HG03139 (cell line): ENCODE data around the gene C1S.
A peak's percentile ranks its signal among the peaks of the same experiment; 100 is the strongest.
"Not testable (repeated sequence)": the region's sequence is repeated elsewhere in the genome, so short reads cannot be mapped to it uniquely, and the experiment has no call there.

ENCODE experiments used
- ATAC-seq: cut with Tn5 transposase; IDR thresholded peaks from one replicate; pipeline ENCODE4 v1.9.1; 2021; ENCODE audit not compliant: unreplicated experiment

The C1S gene

DNA sequence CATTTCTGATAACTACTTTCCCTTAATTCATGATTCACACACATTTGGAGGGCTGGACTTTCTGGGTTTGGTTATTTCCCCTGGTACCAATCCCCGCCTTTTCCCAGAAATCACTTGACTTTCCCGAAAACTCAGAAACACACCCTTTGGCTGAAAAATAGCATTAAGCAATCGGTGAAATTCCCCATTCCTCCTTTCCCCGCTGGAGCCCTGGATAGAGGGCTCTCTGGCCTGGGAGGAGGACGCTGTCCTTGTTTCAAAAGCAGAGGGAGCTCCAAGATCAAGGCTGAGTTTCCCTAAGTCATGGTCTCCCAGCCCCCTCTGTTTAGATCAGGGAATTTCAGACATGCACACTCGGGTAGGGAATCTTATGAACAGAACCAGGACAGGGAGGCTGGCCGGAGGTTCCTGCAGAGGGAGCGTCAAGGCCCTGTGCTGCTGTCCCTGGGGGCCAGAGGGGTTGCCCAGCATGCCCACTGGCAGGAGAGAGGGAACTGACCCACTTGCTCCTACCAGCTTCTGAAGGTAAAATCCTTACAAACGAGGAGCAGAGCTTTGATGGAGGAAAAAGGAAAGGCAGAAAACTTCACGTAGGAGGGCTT lies at the start of gene C1S:
Gene C1S, plus strand, starts transcription at position 366 of the 602 bp plus-strand sequence. CDS start 1,195 bp downstream, outside the sequence.
- ATAC-seq = no peak

DNA sequence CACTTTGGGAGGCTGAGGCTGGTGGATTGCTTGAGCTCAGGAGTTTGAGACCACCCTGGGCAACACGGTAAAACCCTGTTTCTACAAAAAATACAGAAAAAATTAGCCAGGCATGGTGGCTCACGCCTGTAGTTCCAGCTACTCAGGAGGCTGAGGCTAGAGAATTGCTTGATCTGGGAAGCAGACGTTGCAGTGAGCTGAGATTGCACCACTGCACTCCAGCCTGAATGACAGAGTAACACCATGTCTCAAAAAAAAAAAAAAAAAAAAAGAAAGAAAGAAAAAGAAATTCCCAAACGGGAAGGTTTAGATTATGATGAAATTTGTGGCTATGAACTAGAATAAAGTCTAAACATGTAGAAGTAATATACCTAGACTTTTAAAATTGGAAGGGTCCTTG lies 49.1 kb upstream of the C1S start:
- not testable (repeated sequence) for ATAC-seq

DNA sequence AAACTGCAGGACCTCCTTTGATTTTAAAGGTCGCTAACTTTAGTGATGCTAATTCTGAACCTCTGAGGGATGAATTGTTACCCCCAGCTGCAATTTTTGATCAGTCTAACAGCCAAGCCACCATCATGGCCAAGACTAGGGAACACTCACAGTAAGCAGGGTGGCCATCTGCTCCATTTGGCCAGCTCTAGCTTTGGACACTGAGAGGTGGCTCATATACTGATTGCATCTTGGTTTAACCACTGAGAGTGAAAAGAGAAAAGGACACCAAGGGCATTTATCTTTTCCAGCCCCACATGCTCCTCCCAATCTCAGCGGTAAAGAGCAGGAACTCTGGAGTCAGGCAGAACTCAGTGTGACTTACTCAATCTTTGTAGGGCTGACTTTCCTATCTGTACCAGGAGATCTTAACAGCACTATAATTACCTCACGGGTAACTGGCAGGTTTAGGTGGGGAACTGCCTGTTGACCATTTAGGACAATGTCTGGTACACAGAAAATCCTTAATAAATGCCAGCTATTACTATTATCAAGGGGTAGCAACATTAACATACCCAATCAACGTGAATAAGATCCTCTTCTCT lies 48.4 kb upstream of the C1S start:
- no peak for ATAC-seq

DNA sequence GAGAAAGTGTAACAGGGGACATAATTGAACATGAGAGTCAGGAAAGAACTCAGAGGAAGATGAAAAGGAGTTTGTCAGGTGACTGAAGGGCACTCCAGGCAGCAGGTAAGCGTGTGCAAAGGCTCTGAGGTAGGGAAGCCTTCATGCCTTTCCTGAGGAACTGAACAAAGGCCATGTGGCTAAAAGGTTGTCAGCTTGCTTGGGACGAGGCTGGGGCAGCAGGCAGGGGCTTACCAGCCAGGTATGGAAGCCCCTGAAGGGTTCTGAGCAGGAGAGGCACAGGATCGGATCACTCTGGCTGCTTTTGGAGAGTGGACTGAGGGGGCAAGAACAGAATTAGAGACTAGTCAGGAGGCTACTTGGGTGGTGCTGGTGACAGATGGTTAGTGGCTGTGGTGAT lies 47.4 kb upstream of the C1S start:
- no peak for ATAC-seq

DNA sequence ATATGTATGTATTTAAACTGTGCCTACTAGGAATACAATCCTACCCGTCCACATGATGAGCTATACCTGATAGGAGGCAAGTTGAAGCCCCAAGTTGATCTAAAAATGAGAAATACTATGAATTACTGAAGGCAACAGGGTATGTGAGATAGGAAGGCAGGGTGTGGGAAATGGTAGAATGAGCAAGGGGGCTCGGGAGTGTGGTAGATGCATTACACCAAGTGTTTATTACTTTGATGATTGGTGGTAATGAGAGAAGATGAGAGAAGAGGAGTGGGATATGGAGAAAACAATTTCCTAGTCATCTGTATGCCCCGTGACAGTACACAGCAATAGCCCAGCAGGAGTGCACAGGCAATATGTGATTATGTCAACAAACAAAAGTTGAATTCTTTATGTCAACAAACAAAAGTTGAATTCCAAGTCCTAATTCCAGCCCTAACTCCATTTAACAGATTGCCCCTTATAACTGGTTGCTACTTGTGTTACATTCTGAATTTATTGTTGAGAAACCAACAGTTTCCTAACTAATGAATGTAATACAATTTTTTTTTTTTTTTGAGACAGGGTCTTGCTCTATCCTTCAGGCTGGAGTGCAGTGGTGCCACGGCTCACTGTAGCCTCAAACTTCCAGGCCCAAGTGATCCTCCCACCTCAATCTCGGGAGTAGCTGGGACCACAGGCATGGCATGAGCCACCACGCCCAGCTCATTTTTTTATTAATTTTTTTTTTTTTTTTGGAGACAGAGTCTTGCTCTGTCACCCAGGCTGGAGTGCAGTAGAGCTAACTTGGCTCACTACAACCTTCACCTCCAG lies 44.8 kb upstream of the C1S start:
- no peak for ATAC-seq

DNA sequence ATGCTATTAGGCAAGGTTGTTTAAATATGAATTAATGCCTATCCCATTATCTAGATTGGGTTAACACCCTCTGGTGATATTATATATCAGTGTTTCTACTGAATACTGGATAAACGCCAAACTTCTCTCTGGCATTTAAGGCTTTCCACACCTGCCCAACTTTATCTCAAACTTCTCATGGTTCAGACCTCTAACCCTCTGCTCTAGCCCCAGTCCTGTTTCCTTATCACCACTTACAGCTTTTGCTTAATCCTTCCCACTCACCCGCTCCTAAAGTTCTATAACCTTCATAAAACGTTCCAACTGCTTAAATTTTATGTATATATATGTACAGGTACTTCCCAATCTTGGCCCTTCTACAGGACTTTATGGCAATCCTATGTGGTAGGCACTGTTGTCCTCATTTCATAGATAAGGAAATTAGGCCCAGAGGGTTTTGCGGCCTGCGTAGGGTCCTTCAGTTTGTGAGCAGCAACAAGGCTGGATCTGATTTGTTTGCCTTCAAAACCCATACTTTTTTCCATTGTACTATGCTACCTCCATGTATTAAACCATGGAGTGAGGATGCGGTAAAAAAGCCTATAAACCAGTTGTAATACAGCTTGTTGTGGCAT lies 43.5 kb upstream of the C1S start:
- ATAC-seq = no peak

DNA sequence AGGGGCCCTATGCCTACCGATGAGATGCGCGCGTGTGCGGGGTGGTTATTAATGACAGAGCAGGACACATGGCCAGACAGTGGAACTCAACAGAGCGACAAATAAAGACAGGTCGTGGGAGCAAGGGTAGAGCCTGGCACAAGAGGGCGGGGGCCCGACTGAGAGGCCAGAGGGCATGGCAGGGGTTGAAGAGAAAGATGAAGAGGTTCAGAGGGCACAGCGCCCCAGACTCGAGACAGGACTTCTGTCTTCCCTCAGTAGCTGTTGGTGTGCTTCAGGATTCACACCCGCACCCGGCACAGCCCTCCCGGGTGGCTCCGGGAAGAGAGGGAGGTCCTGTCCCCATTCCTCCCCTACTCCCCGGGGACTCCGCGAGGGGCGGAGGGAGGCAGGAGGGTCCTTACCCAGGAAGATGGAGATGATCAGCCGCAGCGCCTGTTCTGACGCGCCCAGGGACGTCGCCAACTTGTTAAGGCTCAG lies 42.6 kb upstream of the C1S start:
- peak; percentile 3 for ATAC-seq

DNA sequence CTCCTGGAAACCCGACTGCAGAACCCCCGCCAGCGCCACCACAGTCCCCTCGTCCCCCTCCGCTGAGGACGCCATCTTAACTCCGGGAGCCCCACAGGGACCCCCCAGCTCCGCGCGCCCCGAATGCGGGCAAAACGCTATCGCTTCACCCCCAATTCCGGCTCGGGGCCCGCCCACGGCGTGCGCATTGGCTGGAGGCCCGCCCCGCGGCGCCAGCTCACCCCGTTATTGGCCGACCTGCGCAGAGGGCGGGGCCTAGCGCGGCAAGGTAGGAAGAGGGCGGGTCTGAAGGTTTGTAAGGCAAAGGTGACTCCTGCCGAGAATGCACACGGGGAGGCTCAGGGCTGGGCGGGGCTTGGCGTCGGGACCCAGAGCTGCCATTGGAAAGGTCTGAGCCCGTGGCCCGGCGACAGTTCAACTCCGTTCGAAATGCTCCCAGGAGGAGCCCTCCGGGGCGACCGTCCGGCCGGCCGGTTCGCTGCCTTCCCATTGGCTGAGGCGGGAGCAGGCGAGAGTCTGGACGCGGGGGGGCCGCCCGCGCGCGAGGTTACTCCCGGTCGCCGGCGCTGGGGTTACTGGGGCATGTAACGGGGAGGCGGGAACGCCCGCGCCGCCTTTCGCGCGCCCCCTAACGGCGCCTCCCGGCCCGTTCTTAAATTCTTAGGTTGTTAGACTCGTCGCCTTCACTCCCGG lies 42.0 kb upstream of the C1S start, which contains the start of gene LPCAT3:
Gene LPCAT3, minus strand, starts transcription at position 127 of the 693 bp plus-strand sequence. Its CDS starts 52 bp downstream, at position 75.
- ATAC-seq = peak; percentile 89

DNA sequence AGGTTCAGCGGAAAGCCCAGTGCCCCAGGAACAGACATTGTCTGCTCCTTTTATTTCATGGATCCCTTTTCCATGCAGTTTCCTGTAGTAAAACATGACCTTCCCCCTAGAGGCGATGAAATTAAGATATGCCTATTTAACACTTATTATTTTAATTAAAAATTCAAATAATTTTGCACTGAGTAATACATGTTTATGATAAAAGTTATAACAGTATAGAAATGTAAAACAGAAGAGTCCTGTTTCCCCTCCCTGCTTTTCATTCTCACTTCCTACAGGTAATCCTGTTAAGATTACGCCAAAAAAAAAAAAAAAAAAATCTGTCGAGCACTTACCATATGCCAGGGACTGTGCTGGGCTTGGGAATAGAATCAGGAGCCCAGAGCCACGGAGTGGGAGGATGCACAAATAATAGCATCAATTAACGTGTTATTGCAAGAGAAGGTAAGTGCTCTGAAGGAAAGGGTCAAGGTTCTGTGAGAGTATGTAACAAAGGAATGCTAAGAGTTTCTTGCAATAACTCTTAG lies 41.4 kb upstream of the C1S start:
- ATAC-seq = no peak

DNA sequence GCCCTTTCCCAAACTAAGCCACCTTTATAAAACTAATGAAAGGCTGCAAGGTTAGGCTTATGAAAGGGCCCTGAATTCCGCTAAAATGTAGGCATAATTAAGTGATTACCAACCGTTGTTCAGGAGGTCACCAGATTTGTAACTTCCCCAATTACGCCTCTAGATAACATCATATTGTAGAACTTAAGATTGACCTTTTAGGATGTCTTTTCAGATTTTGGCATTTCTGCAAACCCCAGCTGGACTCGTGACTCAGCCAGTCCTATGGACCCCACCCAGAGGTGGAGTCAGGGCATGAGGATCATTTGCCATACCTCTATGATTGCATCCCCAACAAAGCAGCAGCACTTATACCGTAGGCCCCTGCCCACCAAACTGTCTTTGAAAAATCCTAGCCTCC lies 38.6 kb upstream of the C1S start:
- no peak for ATAC-seq

DNA sequence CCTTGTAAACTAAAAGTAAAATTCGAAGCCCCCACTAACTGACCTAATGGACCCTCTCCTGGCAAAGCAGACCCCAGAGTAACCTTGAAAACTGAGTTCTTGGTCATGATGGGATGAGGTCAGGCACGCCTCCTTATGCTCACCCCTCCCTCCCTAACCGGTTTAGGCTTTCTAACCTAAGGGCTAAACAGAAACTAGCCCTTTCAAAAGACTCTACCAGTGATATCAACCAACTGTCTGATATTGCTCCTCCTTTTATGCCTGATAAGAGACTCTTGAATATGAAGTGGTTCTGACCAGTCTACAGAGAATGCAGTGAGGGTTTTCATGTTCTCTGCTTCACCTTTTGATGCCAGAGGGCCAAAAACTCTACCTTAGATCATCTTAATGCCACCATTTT lies 37.4 kb upstream of the C1S start:
- no peak for ATAC-seq

DNA sequence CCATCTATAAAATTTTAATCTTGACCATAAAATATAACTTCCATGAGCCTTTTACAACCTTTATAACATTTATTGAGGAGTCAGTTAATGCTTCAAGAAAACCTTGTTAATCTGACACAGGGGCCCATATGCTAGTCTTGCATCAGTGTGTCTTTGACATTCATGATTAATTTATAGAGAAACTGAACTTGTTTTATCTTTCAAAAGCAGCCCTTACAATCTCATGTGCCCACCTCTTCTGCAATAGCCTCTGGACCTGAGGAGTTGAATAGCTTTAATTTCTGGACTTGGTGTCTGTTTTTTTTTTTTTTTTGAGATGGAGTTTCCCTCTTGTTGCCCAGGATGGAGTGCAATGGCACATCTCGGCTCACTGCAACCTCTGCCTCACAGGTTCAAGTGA lies 33.7 kb upstream of the C1S start:
- no peak for ATAC-seq

DNA sequence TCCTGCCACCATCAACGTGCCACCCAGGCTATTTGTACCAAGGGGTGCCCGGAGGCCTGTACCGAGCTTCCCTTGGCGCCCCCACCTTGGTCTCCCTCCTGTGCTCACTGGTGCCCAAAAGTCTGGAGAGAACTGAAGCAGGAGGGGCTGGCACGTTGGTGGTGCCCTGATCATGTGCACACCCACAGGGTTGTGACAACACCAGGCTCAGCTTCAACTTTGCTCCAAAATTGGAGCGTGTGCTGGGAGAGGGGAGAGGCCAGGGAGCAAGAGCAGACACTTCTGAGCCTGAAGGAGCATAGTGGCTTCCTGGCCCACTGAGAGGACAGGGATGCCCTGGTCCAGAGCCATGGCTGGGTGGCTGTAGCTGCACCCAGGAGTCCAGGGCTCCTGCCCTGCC lies 29.2 kb upstream of the C1S start:
- no peak for ATAC-seq

DNA sequence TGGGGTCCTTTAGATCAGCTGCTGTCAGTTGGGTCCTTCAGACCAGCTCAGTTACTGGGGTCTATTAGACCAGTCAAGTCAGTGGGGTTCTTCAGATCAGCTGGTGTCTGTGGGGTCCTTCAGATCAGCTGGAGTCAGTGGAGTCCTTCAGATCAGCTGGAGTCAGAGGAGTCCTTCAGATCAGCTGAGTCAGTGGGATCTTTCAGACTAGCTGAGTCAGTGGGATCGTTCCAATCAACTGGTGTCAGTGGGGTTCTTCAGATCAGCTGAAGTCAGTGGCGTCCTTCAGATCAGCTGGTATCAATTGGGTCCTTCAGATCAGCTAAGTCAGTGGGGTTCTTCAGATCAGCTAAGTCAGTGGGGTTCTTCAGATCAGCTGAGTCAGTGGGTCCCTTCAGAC lies 27.5 kb upstream of the C1S start:
- no peak for ATAC-seq

DNA sequence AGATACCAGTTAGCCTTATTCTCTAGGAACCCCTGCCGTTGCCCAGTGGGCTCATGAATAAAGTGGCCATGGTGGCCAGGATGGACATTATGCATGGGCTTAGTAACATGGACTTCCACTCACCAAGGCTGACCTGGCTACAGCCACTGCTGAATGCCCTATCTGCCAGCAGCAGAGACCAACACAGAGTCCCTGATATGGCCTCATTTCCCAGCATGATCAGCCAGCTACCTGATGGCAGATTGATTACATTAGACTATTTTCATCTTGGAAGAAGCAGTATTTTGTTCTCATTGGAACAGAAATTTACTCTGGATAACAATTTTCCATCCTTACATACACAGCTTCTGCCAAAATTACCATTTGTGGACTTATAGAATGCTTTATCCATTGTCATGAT lies 26.1 kb upstream of the C1S start:
- no peak for ATAC-seq

DNA sequence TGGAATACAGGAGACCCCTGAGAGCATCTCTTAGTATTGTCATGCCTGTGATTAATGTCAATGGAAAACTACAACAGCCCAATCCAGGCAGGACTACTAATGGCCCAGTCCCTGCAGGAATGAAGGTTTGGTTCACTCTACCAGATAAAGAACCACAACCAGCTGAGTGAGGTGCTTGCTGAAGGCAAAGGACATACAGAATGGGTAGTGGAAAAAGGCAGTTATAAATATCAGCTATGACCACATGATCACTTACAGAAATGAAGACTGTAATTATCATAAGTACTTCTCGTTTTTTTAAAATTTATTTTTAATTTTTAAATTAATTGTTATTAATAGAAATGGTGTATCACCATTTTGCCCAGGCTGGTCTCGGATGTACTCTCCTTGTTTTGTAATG lies 25.1 kb upstream of the C1S start:
- ATAC-seq = no peak

DNA sequence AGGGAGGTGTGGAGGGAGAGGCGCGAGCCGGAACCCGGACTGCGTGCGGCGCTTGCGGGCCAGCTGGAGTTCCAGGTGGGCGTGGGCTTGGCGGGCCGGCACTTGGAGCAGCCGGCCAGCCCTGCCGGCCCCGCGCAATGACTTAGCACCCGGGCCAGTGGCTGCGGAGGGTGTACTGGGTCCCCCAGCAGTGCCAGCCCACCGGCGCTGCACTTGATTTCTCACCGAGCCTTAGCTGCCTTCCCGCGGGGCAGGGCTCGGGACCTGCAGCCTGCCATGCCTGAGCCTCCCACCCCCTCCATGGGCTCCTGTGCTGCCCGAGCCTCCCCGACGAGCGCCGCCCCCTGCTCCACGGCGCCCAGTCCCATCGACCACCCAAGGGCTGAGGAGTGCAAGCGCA lies 23.1 kb upstream of the C1S start:
- ATAC-seq = not testable (repeated sequence)

DNA sequence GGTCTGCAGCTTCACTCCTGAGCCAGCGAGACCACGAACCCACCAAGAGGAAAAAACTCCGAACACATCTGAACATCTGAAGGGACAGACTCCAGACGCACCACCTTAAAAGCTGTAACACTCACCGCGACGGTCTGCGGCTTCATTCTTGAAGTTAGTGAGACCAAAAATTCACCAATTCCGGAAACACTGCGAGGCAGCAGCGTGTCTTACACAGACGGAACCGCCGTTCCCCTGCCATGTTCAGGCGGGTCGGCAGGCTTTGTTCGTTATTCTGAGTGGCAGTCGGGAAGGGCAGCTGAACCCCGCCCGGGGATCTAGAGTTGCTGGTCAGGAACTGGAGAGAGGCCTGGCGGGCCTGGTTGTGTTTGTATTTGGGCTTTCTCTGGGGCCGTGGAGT lies 21.9 kb upstream of the C1S start:
- no peak for ATAC-seq

DNA sequence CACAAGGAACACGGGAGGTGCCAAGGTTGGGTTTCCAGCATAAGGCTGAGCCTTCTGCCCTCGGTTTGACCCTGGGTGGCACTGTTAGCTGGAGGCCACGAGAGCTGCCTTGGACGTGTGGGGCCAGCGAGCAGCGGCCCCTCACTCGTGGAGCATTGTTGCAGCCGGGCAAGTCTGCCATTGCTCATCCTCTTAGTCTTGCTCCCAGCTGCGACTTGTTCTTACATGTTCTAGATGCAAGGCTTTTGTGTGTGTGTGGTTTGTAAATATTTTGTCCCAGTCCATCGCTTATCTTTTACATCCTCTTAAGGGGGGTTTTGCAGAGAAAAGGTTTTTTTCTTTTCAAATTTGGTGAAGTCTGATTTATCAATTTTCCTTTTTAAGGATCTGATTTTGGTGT lies 21.1 kb upstream of the C1S start:
- no peak for ATAC-seq

DNA sequence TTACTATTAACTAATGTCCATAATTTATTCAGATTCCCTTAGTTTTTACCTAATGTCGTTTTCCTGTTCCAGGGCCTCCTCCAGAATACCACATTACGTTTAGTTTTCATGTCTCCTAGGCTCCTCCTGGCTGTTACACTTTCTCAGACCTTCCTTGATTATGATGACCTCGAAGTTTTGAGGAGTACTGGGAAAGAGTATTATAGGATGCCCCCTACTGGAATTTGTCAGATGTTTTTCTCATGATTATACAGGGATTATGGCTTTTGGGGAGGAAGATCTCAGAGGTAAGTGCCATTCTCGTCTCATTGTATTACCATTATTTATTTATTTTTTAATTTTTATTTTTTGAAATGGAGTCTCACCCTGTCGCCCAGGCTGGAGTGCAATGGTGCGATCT lies 17.7 kb upstream of the C1S start:
- ATAC-seq = no peak

DNA sequence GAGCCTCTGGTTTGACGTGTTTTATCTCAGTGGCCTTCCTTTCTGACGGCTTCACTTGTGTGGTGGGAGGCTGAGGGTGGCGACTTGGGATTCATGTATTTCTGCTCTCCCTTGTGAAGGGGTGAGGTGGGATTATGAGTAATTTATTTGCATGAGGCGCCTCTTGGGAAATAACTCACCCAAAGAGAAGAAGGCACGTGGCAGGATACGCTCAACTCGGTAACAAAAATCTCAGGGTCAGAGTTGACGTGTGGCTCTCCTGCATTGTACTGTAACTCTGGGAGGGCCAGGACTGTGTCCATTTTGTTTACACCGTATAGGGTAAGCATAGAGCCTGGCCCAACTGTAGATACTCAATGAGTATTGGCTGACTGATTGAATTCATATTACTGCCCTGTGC lies 14.6 kb upstream of the C1S start:
- no peak for ATAC-seq
